Pulmonary artery endothelial cell (primary cell): ENCODE results near the gene CCDC77. TPM values are rescaled to one million over a fixed set of nuclear protein-coding genes. Genes with fewer than 3 reads are reported as not detected.

ENCODE experiments used
- DNase-seq: peaks from one replicate; pipeline ENCODE4 v3.0.0-alpha.2; 2011; ENCODE audit warnings: low read depth, low spot score
- total RNA-seq: library from RNA; depleted of rRNA; stranded (reverse); fragments of >200 nt; gene quantifications from 2 replicates; pipeline ENCODE4 v1.2.3, GENCODE V29; 2014

The CCDC77 gene
- total RNA-seq, 1 donor from 2014 or later = 9.2 TPM

DNA sequence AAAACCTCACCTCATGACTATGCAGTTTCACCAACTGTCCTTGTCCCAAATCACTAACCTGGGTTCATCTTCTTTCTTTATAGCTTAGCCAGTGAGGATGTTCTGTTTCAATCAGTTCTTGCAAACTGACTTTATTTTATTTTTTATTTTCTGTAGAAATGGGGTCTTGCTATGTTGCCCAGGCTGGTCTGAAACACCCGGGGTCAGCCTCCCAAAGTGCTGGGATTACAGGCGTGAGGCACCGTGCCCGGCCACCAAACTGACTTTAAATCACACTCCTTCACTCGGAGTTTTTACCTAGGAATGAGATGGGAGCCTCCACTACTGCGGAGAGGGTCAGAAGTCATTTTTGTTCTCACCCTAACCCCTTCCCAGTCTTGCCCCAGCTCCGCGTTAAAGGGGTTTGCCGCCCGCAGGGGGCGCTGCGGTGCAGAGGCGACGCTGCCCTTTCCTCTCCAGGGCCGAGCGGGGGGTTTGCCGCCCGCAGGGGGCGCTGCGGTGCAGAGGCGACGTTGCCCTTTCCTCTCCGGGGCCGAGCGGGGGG, 51.3 kb downstream of the CCDC77 start:
- no peak for DNase-seq

DNA sequence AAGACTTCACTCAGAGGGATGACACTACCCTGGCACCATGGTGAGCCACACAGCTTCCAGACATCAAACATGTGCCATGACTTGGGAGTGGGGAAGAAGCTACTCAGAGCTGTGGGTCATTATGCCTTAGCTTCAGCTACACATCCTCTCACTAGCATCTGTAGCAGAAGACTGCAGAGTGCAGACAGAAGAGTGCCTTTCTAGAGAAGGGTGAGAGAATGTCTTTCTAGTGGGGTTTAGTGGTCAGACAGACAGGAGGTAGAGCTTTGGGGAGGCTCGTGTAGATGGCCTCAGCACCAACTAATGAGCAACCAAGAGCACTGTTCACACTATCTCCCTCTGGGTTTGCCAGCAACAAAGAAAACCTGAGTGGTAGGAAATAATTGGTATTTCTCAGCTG, 53.4 kb downstream of the CCDC77 start:
- DNase-seq = no peak

GRCh38 chr12:455821-456220, 54.4 kb downstream of the CCDC77 start:
- no peak for DNase-seq

GRCh38 chr12:457676-458075, 56.2 kb downstream of the CCDC77 start:
- no peak for DNase-seq

GRCh38 chr12:459050-459429, 57.6 kb downstream of the CCDC77 start:
- DNase-seq = no peak

DNA sequence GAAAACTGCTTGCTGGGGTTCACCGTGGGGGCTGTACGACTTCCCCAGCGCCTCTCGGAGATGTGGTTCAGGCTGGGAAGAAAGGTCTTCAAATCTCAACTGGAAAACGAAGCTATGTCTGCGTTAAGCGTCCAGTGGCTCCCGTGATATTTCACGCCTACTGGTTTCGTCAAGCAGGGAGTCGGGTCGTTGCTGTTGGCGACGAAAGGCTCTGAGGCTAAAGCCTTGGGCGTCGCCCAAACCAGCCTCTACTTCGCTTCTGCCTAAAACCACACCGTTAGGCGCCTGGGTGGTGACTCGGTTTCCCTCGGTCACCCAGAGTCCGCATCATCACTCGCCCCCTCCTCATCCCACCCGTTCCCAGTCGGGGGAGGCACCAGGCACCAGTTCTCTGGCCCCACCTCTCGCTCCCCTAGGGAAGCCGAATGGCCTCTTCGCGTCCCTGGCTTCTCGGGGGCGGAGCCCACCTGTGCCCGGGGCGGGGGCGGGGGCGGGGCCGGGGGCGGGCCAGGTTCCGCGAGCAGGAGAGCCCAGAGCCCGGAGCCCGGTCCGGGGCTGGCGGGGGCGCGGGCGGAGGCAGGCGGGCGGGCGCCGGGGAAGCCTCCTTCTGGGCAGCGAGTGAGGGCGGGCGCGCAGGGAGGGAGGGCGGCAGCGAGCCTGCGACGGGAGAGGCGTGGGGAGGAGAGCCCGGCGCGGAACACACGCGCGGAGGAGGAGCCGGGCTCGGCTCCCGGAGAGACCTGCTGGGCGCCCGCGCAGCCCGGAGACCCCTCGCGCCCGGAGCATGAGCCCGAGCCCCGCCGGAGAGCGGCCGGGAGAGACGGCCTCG, 58.2 kb downstream of the CCDC77 start, which contains the start of gene B4GALNT3:
Gene B4GALNT3, plus strand, starts transcription at position 510 of the 829 bp plus-strand sequence. CDS start 438 bp downstream, outside the sequence.
- DNase-seq = no peak

GRCh38 chr12:460261-461230, 59.1 kb downstream of the CCDC77 start:
- no peak for DNase-seq

- DNase-seq = no peak
Measured at GRCh38 chr12:461425-461824, 60.0 kb downstream of the CCDC77 start.

DNA sequence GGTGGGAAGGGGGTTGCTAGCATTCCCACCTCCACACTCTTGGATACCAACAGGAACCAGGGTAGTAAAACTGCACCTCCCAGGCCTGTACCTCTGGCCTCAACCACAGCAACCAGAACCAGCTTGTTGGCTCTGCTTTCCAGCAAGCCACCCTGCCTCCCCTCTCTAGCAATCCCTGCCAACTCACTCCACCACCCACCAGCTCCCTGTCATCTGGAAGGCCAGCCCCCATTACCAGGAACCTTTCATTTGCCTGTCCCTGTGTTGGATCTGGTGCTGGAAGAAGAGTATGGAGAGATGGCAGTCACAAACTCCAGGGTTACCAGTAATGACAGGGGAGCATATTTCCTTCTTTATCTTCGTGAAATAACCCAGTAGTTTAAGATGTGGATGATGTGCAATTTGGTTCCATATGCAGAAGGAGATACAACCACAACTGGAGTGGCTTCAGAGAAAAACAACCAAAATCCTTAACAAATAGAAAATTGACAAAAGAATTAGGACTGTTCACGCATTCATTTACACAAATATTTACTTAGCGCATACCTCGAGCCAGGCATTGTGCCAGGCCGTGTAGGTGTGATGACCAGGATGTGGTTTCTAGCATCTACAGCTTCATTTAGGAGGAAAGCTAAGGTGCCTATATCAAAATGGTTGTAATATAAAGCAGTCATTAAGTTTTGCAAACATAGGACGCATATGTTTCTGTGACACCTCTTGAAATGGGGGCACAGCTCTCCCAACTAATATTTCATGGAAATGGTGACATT, 61.7 kb downstream of the CCDC77 start:
- no peak for DNase-seq

GRCh38 chr12:464484-465267, 63.2 kb downstream of the CCDC77 start:
- no peak for DNase-seq

GRCh38 chr12:466039-466438, 64.6 kb downstream of the CCDC77 start:
- no peak for DNase-seq

- DNase-seq = no peak
Measured at GRCh38 chr12:466762-467161, 65.3 kb downstream of the CCDC77 start.

GRCh38 chr12:467591-467990, 66.1 kb downstream of the CCDC77 start:
- DNase-seq = no peak

- no peak for DNase-seq
Measured at GRCh38 chr12:468671-469389, 67.4 kb downstream of the CCDC77 start.

DNA sequence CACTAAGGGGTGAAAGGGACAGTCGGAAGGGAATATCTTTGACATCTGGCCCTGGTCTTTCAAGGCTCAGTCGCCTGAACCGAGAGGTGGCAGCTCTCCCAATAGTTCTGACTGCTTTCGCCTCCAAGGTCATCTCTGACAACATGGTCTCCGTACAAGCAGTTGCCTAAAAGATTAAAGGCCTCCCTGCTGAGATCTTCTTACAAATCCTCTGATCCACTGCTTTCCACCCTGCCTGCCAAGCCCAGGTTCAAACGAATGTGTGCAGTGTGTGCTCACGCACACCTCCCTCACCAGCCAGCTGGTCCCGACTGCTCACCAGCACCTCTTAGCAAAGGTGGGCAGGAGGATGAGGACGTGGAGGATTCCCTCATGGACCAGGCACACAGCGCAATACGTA, 68.7 kb downstream of the CCDC77 start:
- DNase-seq = no peak

DNA sequence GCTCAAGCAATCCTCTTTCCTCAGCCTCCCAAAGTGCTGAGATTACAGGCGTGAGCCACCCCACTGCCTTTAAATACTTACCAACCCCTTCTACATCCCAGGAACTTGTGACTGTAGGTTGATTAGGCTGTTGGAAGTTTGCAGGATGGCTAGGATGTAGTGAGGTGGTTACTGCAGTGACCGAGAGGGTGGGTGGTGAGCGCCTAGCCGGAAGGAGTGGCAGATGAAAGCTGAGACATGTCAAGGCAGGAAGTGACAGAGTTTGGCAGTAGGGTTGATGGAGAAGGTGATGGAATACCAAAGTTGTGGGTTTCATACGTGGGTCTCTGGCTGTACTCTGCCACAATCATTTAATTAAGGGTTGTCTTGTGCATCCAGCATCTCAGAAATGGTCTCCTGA, 71.8 kb downstream of the CCDC77 start:
- DNase-seq = no peak

GRCh38 chr12:473863-474577, 72.6 kb downstream of the CCDC77 start:
- DNase-seq = no peak

DNA sequence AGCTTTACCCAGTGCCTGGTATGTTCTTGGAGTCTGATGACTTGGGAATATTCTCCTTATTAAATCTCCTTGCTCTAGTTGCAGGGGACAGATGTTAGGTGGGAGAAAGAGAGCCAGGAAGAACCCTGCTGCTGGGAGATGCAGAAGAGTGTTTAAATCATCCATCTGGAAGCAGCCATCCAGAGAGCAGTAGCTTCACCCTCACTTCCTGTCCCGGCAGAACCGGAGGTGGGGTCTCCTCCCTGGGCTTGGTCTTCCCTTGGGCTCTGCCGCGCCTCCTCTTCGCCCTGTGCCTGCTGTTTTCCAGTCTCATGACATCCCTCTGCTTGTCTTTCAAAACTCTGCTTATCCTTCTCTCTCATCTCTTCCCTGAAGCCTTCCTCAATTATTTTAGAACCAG, 73.8 kb downstream of the CCDC77 start:
- DNase-seq = no peak

GRCh38 chr12:479161-479560, 77.7 kb downstream of the CCDC77 start:
- DNase-seq = no peak
